H1 (cell line): ENCODE results near the gene JAG2. TPM values are rescaled to one million over a fixed set of nuclear protein-coding genes. Genes with fewer than 3 reads are reported as not detected.

ENCODE experiments used
- CTCF ChIA-PET: fragments of 300-600 bp; sonication (Branson Sonifier 250); formaldehyde crosslinking; loops from one replicate; lab custom pipeline; 2021; ENCODE audit not compliant: partially characterized antibody; lab: Charles Lee
- POLR2A ChIA-PET: fragments of 300-600 bp; sonication (Branson Sonifier 250); formaldehyde crosslinking; loops from one replicate; lab custom pipeline; 2021; ENCODE audit warnings: inconsistent platforms; ENCODE audit not compliant: partially characterized antibody; lab: Charles Lee
- DNase-seq, 2 experiments: peaks; one replicate each; pipeline versions ENCODE4 v3.0.0 to v3.0.0-alpha.2; 2010 to 2022; ENCODE audit warnings: low spot score in 2 of 2, low read depth in 1 of 2, mixed read lengths in 1 of 2
- FAIRE-seq: peaks from 2 replicates; lab custom pipeline; 2011; peaks lifted over from hg19 to GRCh38; lab: Jason Lieb, UNC
- H2AFZ ChIP-seq: 2 replicates; pipeline ENCODE4 v1.8.1; 2012; ENCODE audit warnings: low read length, inconsistent platforms
- H2AK5ac ChIP-seq: 2 replicates; pipeline ENCODE4 v1.6.1; 2013; ENCODE audit warnings: low read depth, low read length
- H2BK120ac ChIP-seq: replicated peaks from 2 replicates; pipeline ENCODE3; 2013; ENCODE audit warnings: low read depth, low read length, inconsistent platforms
- H2BK12ac ChIP-seq: 2 replicates; pipeline ENCODE4 v1.6.1; 2013; ENCODE audit warnings: low read depth, low read length
- H2BK15ac ChIP-seq: 2 replicates; pipeline ENCODE4 v1.6.1; 2013; ENCODE audit warnings: low read length
- H2BK20ac ChIP-seq: 2 replicates; pipeline ENCODE4 v1.6.1; 2013; ENCODE audit warnings: low read length
- H2BK5ac ChIP-seq: 2 replicates; pipeline ENCODE4 v1.6.1; 2013; ENCODE audit warnings: low read depth, low read length
- H3K14ac ChIP-seq: 2 replicates; pipeline ENCODE4 v1.6.1; 2013; ENCODE audit warnings: inconsistent platforms; ENCODE audit not compliant: insufficient read length
- H3K18ac ChIP-seq: 2 replicates; pipeline ENCODE4 v1.6.1; 2013; ENCODE audit warnings: low read length; ENCODE audit errors: extremely low read depth
- H3K23ac ChIP-seq: 2 replicates; pipeline ENCODE4 v1.6.1; 2013; ENCODE audit warnings: inconsistent platforms; ENCODE audit not compliant: insufficient read length
- H3K23me2 ChIP-seq: 2 replicates; pipeline ENCODE4 v1.6.1; 2013; ENCODE audit warnings: low read depth, low read length
- H3K27ac ChIP-seq: 2 replicates; pipeline ENCODE4 v1.6.1; 2011; ENCODE audit warnings: low read depth, low read length, inconsistent platforms
- H3K27me3 ChIP-seq, 4 experiments: replicated peaks in 1 of 4; 1 replicate in 1 of 4; 2 replicates in 3 of 4; pipeline versions ENCODE4 v1.6.1 to v1.8.1; 2011 to 2013; ENCODE audit warnings: low read length in 3 of 4, mild to moderate bottlenecking in 3 of 4, inconsistent platforms in 2 of 4, mixed read lengths in 2 of 4, moderate library complexity in 1 of 4; ENCODE audit not compliant: control insufficient read depth in 3 of 4, insufficient read depth in 3 of 4; ENCODE audit errors: extremely low read depth in 1 of 4
- H3K36me3 ChIP-seq, 4 experiments: 2 replicates each; pipeline versions ENCODE4 v1.6.1 to v1.8.1; 2011 to 2013; ENCODE audit warnings: mild to moderate bottlenecking in 4 of 4, low read length in 3 of 4, moderate library complexity in 2 of 4, control low read depth in 1 of 4, inconsistent platforms in 1 of 4; ENCODE audit not compliant: insufficient read depth in 4 of 4, control insufficient read depth in 2 of 4
- H3K4ac ChIP-seq: replicated peaks from 2 replicates; pipeline ENCODE3; 2013; ENCODE audit warnings: low read length, low read depth, mixed read lengths, inconsistent platforms; ENCODE audit not compliant: insufficient read length
- H3K4me1 ChIP-seq, 4 experiments: replicated peaks in 1 of 4; 1 replicate in 1 of 4; 2 replicates in 3 of 4; pipeline versions ENCODE4 v1.6.1 to v1.8.1; 2011 to 2013; ENCODE audit warnings: low read length in 3 of 4, inconsistent platforms in 2 of 4, mixed read lengths in 1 of 4; ENCODE audit not compliant: insufficient read depth in 4 of 4, control insufficient read depth in 3 of 4
- H3K4me2 ChIP-seq, 2 experiments: 2 replicates each; pipeline versions ENCODE4 v1.6.1 to v1.8.1; 2011 to 2013; ENCODE audit warnings: low read depth in 2 of 2, low read length in 2 of 2, control low read depth in 1 of 2, inconsistent platforms in 1 of 2, mild to moderate bottlenecking in 1 of 2; ENCODE audit not compliant: insufficient read depth in 1 of 2
- H3K4me3 ChIP-seq, 4 experiments: fragments of 200-600, 300-600 bp in 1 of 4; sonication (generic), shearing (Covaris generic), sonication (Bioruptor Twin) in 1 of 4; 2 replicates each; pipeline versions ENCODE4 v1.5.1 to v1.8.1; 2011 to 2016; ENCODE audit warnings: low read length in 4 of 4, low read depth in 3 of 4, control low read depth in 2 of 4, inconsistent platforms in 2 of 4, mild to moderate bottlenecking in 2 of 4, mixed read lengths in 1 of 4, moderate library complexity in 1 of 4; ENCODE audit not compliant: insufficient read depth in 2 of 4; ENCODE audit errors: extremely low read depth in 1 of 4
- H3K56ac ChIP-seq: replicated peaks from 2 replicates; pipeline ENCODE3; 2013; ENCODE audit warnings: low read depth, mild to moderate bottlenecking, mixed read lengths, low read length, inconsistent platforms; ENCODE audit not compliant: insufficient read length
- H3K79me1 ChIP-seq: 2 replicates; pipeline ENCODE4 v1.6.1; 2013; ENCODE audit warnings: low read depth, low read length, control low read depth
- H3K79me2 ChIP-seq, 2 experiments: 2 replicates each; pipeline versions ENCODE4 v1.6.1 to v1.8.1; 2012 to 2013; ENCODE audit warnings: low read length in 2 of 2, mild to moderate bottlenecking in 2 of 2, inconsistent platforms in 1 of 2; ENCODE audit not compliant: insufficient read depth in 2 of 2, control insufficient read depth in 1 of 2
- H3K9ac ChIP-seq, 4 experiments: replicated peaks in 1 of 4; 1 replicate in 1 of 4; 2 replicates in 3 of 4; pipeline versions ENCODE4 v1.6.1 to v1.8.1; 2011 to 2013; ENCODE audit warnings: low read depth in 3 of 4, low read length in 3 of 4, control low read depth in 2 of 4, mild to moderate bottlenecking in 2 of 4, moderate library complexity in 2 of 4, inconsistent platforms in 1 of 4; ENCODE audit errors: extremely low read depth in 1 of 4
- H3K9me3 ChIP-seq, 2 experiments: 2 replicates each; pipeline versions ENCODE4 v1.6.1 to v1.8.1; 2012 to 2013; ENCODE audit warnings: mild to moderate bottlenecking in 2 of 2, moderate library complexity in 2 of 2, control low read depth in 1 of 2, inconsistent platforms in 1 of 2, low read depth in 1 of 2, low read length in 1 of 2, mixed read lengths in 1 of 2; ENCODE audit not compliant: insufficient read depth in 2 of 2
- H4K20me1 ChIP-seq, 2 experiments: replicated peaks in 1 of 2; 2 replicates each; pipeline versions ENCODE3 to v1.8.1; 2011 to 2013; ENCODE audit warnings: inconsistent platforms in 2 of 2, low read length in 2 of 2, mild to moderate bottlenecking in 1 of 2; ENCODE audit not compliant: insufficient read depth in 2 of 2, control insufficient read depth in 1 of 2
- H4K5ac ChIP-seq: 2 replicates; pipeline ENCODE4 v1.6.1; 2013; ENCODE audit warnings: low read length, low read depth, mixed read lengths, inconsistent platforms; ENCODE audit not compliant: insufficient read length
- H4K8ac ChIP-seq: 2 replicates; pipeline ENCODE4 v1.8.0; 2013; ENCODE audit warnings: mild to moderate bottlenecking, moderate library complexity, low read length, inconsistent platforms; ENCODE audit not compliant: insufficient read depth; ENCODE audit errors: extremely low read depth
- H4K91ac ChIP-seq: replicated peaks from 2 replicates; pipeline ENCODE3; 2013; ENCODE audit warnings: low read length, mixed read lengths, inconsistent platforms; ENCODE audit not compliant: insufficient read length
- POLR2AphosphoS5 ChIP-seq: IDR thresholded peaks from 2 replicates; pipeline ENCODE4 v1.6.1; 2011; ENCODE audit warnings: low read depth, low read length
- WGBS, 2 experiments: shearing (Covaris generic) in 1 of 2; methylation state at CpG; one replicate each; pipeline versions ENCODE4 v1.1.6 to v1.1.7; 2013 to 2015; ENCODE audit warnings: low lambda C conversion rate in 2 of 2, mixed read lengths in 2 of 2, inconsistent platforms in 1 of 2, low coverage in 1 of 2, missing lambda C conversion rate in 1 of 2; ENCODE audit not compliant: insufficient replicate concordance in 2 of 2, insufficient coverage in 1 of 2, insufficient read length in 1 of 2; ENCODE audit errors: extremely low coverage in 1 of 2, missing lambda C conversion rate in 1 of 2; 5-methylcytosine and 5-hydroxymethylcytosine counted together
- polyA plus RNA-seq, 7 experiments: library from polyadenylated mRNA; depleted of rRNA in 3 of 7; stranded (reverse) in 5 of 7; unstranded in 2 of 7; fragments of >200 nt in 5 of 7; fragments of 200-250 nt in 2 of 7; gene quantifications; 1 replicate in 5 of 7; 2 replicates in 1 of 7; 4 replicates in 1 of 7; pipeline versions ENCODE4 v1.2.1 to v1.2.3, GENCODE V29; 2011 to 2013; ENCODE audit warnings: missing spikeins in 2 of 7, mixed read lengths in 2 of 7
- total RNA-seq: library from RNA; stranded (reverse); fragmentation: NEBNext Ultra II Directional; extraction: Animal tissue kit (Norgen Biotek cat#: 25700); gene quantifications from 2 replicates; pipeline ENCODE4 v1.2.1, GENCODE V29; 2021
- TF ChIP-seq, protein P1 (sequence below): IDR thresholded peaks from 2 replicates; pipeline ENCODE4 v1.6.1; 2012; ENCODE audit warnings: inconsistent platforms
- TF ChIP-seq, protein P2 (sequence below), 3 experiments: IDR thresholded peaks; 1 replicate in 2 of 3; 2 replicates in 1 of 3; pipeline versions ENCODE4 v1.5.1 to v1.6.1; 2011; ENCODE audit warnings: low read length in 3 of 3, mild to moderate bottlenecking in 3 of 3, inconsistent platforms in 2 of 3, low read depth in 1 of 3, moderate library complexity in 1 of 3; ENCODE audit not compliant: insufficient read depth in 1 of 3; ENCODE audit errors: control extremely low read depth in 1 of 3

The JAG2 gene
- total and polyA plus RNA-seq, 2 of the 8 experiments (the other 6 are each of a cell fraction or from before 2014, with no cell fraction given), result 2.8 to 6.2 TPM

DNA sequence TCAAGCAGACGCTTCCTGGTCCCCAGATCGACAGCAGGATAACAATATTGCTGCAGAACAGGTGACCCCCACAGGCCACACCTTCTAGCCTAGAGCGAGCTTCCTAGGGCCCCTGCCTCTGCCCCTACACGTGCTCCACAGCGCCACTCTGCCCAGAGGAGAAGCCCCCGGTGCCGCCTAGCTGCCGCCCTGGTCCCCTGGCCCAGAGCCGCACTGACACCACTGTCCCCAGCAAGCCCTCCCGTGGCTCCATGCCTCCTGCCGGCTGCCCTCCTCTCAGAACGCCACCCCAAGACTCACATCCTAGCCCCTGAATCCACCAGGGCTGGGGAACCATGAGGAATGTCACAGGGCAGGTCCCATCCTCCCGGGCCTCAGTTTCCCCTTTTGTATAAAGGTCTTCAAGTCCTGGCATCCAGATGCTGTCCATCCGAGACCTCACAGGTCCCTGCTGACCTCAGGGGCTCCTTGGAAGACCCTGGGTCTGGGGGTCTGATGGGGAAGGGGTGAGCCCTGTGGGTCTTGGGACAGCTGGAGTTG lies 31.0 kb downstream of the JAG2 start:
- H2BK12ac ChIP-seq, result no peak overlapping the region

More for the DNA sequence above, 31.0 kb downstream of the JAG2 start:
- H2BK20ac ChIP-seq, result no peak overlapping the region
- H3K36me3 ChIP-seq, result peaks cover 0 to under 1% (median 0%) of the 10 kb centered on the region in 4 experiments; a peak in 2 of 8 replicates
- TF ChIP-seq, protein P1, sequence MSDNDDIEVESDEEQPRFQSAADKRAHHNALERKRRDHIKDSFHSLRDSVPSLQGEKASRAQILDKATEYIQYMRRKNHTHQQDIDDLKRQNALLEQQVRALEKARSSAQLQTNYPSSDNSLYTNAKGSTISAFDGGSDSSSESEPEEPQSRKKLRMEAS, result peak; percentile 21; the same call in 1 of the 2 replicates
- no peak for TF ChIP-seq POLR2AphosphoS5
- TF ChIP-seq, protein P2, sequence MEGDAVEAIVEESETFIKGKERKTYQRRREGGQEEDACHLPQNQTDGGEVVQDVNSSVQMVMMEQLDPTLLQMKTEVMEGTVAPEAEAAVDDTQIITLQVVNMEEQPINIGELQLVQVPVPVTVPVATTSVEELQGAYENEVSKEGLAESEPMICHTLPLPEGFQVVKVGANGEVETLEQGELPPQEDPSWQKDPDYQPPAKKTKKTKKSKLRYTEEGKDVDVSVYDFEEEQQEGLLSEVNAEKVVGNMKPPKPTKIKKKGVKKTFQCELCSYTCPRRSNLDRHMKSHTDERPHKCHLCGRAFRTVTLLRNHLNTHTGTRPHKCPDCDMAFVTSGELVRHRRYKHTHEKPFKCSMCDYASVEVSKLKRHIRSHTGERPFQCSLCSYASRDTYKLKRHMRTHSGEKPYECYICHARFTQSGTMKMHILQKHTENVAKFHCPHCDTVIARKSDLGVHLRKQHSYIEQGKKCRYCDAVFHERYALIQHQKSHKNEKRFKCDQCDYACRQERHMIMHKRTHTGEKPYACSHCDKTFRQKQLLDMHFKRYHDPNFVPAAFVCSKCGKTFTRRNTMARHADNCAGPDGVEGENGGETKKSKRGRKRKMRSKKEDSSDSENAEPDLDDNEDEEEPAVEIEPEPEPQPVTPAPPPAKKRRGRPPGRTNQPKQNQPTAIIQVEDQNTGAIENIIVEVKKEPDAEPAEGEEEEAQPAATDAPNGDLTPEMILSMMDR (IDR thresholded peaks at IDR 0.05; ENCODE audit: control extremely low read depth in 1 of 3, insufficient read depth in 1 of 3, low read depth in 1 of 3, low read length in 3 of 3), result peak in 1 of 3 experiments; percentile 3; a peak in 1 of 4 replicates
- no peak overlapping the region for H3K4me3 ChIP-seq
- CTCF ChIA-PET, result interaction anchor here (1.1 to 2.1 kb wide), 3 partner anchors 13 to 47 kb away, joined by 3 to 8 read pairs (median 6); no protein-coding TSS in a partner anchor
- H3K4ac ChIP-seq, result no peak overlapping the region
- H2AFZ ChIP-seq, result no peak overlapping the region
- DNase-seq (peak in 1 of 2 experiments; percentile 46), FAIRE-seq (no peak)
- no peak overlapping the region for H3K9ac ChIP-seq
- POLR2A ChIA-PET, result interaction anchor here (0.8 to 1.4 kb wide), 2 partner anchors 17 to 32 kb away, joined by 3 read pairs; no protein-coding TSS in a partner anchor
- H3K9me3 ChIP-seq, result peaks cover 7 to 16% of the 10 kb centered on the region in 2 experiments
- no peak overlapping the region for H2BK15ac ChIP-seq
- no peak overlapping the region for H3K18ac ChIP-seq
- H4K20me1 ChIP-seq, result peaks cover 0 to 2% of the 10 kb centered on the region in 2 experiments
- H3K79me1 ChIP-seq, result no peaks in the 10 kb centered on the region
- H3K4me2 ChIP-seq, result no peak overlapping the region
- no peak overlapping the region for H4K91ac ChIP-seq
- H3K27ac ChIP-seq, result no peak overlapping the region
- H3K14ac ChIP-seq, result no peak overlapping the region
- no peak overlapping the region for H3K23ac ChIP-seq
- H2AK5ac ChIP-seq, result no peak overlapping the region
- H4K5ac ChIP-seq, result no peak overlapping the region
- no peak overlapping the region for H2BK5ac ChIP-seq
- no peaks in the 10 kb centered on the region for H3K23me2 ChIP-seq
- H4K8ac ChIP-seq, result no peak overlapping the region
- 71% methylated on average over 14 of the region's 14 CpGs; no CpG with 5 or more reads in 1 of the 2 experiments for WGBS, 2 experiments
- H2BK120ac ChIP-seq, result no peak overlapping the region
- H3K56ac ChIP-seq, result no peak overlapping the region
- H3K4me1 ChIP-seq, result peaks cover 0 to 9% (median 0%) of the 10 kb centered on the region in 4 experiments; a peak in 3 of 7 replicates
- H3K79me2 ChIP-seq, result no peaks in the 10 kb centered on the region
- no peaks in the 10 kb centered on the region for H3K27me3 ChIP-seq
